SK-N-MC (cell line): ENCODE measurements around the gene PPM1B.
"Not testable (repeated sequence)": the region's sequence is repeated elsewhere in the genome, so short reads cannot be mapped to it uniquely, and the experiment has no call there.

ENCODE experiments used
- DNase-seq: peaks from one replicate; pipeline ENCODE4 v3.0.0-alpha.2; 2011; ENCODE audit warnings: low read depth, low spot score
- H3K27ac ChIP-seq: fragments of 200-600 bp; sonication (generic); 2 replicates; pipeline ENCODE4 v1.5.1; 2016; ENCODE audit warnings: mixed run types
- H3K36me3 ChIP-seq: fragments of 200-600 bp; sonication (generic); 2 replicates; pipeline ENCODE4 v1.6.1; 2017; ENCODE audit warnings: antibody characterized with exemption, low read length, mixed read lengths; ENCODE audit not compliant: insufficient read depth
- H3K4me3 ChIP-seq: fragments of 200-600 bp; sonication (generic); 2 replicates; pipeline ENCODE4 v1.5.1; 2016
- H3K9ac ChIP-seq: fragments of 200-600 bp; sonication (generic); 2 replicates; pipeline ENCODE4 v1.8.0; 2017; ENCODE audit warnings: mixed run types, mixed read lengths; ENCODE audit not compliant: insufficient read length
- H3K9me3 ChIP-seq: fragments of 200-600 bp; sonication (generic); 2 replicates; pipeline ENCODE4 v1.6.1; 2017; ENCODE audit warnings: low read depth, mild to moderate bottlenecking, antibody characterized with exemption, low read length, moderate library complexity, mixed read lengths
- EZH2 ChIP-seq: fragments of 200-600 bp; sonication (generic); IDR thresholded peaks from one replicate; pipeline ENCODE4 v1.6.1; 2017; ENCODE audit warnings: antibody characterized with exemption
- FOXP2 ChIP-seq: optimal IDR thresholded peaks from 2 replicates; pipeline ENCODE3; 2011; ENCODE audit warnings: mild to moderate bottlenecking, moderate library complexity; ENCODE audit not compliant: insufficient read depth; ENCODE audit errors: extremely low read length, control extremely low read depth
- POLR2AphosphoS5 ChIP-seq: IDR thresholded peaks from 2 replicates; pipeline ENCODE4 v1.6.1; 2012; ENCODE audit warnings: mild to moderate bottlenecking, low read depth, low read length, borderline replicate concordance

Gene PPM1B

DNA sequence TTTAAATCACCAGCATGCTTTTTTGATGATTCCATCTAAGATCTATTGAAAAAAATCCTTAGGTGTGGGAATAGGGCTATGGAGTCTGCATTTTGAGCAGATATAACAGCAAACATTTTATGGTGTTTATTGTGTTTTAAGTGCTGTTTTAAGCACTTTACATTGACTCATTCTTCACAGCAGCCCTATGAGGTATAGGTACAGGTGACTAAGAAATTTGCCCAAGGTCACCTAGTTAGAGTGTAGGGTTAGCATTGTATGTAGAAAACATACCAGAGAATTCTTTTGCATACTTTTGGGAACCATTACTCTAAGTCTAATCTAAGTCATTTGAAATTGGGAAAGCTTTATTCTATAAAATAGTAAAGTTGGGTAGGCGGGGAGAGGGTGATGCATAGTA lies 31.3 kb downstream of the PPM1B start:
- Histone ChIP-seq H3K9me3 (no peaks in the 10 kb centered on the region), H3K9ac (no peak overlapping the region), H3K4me3 (no peak overlapping the region), H3K36me3 (0 out of 2 replicates have a peak, but pooled peaks cover 4% of the 10 kb centered on the region), H3K27ac (no peak overlapping the region)
- DNase-seq: no peak
- no peak for TF ChIP-seq POLR2AphosphoS5
- no peak for TF ChIP-seq FOXP2
- TF ChIP-seq EZH2: no peak

DNA sequence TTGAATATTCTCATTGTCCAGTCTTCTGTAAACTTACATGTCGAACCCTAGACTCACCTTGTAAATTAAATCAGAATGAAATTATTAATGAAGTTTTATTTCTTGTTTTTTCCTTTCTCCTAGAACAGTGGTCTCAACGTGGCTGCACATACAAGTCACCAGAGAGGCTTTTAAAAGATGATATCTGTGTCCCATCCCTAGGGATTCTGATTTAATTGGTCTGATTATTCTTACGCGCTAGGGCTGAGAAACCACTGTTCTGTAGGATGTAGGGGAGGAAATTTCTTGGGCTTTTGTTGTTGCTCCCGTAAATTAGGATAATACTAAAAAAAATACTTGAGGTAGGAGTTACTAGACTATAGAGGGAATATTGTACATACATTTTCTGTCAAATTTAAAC lies 32.1 kb downstream of the PPM1B start:
- Histone ChIP-seq H3K27ac (no peak overlapping the region), H3K9ac (no peak overlapping the region), H3K9me3 (no peaks in the 10 kb centered on the region), H3K36me3 (0 out of 2 replicates have a peak, but pooled peaks cover 4% of the 10 kb centered on the region), H3K4me3 (no peak overlapping the region)
- TF ChIP-seq FOXP2: no peak
- TF ChIP-seq EZH2: no peak
- no peak for TF ChIP-seq POLR2AphosphoS5
- no peak for DNase-seq

DNA sequence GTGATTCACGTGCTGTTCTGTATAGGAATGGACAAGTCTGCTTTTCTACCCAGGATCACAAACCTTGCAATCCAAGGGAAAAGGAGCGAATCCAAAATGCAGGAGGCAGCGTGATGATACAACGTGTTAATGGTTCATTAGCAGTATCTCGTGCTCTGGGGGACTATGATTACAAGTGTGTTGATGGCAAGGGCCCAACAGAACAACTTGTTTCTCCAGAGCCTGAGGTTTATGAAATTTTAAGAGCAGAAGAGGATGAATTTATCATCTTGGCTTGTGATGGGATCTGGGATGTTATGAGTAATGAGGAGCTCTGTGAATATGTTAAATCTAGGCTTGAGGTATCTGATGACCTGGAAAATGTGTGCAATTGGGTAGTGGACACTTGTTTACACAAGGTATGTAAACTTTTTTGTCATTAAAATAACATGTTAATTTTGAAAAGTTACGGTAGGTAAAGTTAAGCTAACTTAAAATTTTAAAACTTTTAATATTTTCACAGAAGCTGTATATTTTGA lies 33.0 kb downstream of the PPM1B start:
- DNase-seq: no peak
- no peak for TF ChIP-seq EZH2
- no peak for TF ChIP-seq POLR2AphosphoS5
- TF ChIP-seq FOXP2: no peak
- H3K4me3 ChIP-seq: no peak overlapping the region
- H3K36me3 ChIP-seq: 0 out of 2 replicates have a peak, but pooled peaks cover 4% of the 10 kb centered on the region
- H3K27ac ChIP-seq: no peak overlapping the region
- H3K9me3 ChIP-seq: no peaks in the 10 kb centered on the region
- no peak overlapping the region for H3K9ac ChIP-seq

DNA sequence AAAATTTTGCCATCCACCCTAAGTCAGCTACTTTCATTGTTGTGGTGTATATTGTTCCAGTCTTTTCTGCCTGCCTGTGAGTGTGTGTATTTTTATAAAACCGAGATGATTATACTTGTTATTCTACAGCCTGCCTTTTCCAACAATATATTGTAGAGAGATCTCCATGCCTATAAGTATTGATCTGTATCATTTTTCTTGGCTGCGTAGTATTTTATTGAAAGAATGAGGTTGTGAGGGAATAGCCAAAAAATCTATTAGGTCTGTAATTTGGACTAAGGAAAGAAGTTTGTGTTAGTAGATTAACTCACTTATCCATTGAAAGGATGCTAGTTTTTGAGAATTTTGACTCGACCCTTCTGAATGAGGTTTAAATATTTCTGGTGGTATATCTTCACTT lies 34.9 kb downstream of the PPM1B start:
- Histone ChIP-seq H3K36me3 (peaks cover 8% of the 10 kb centered on the region; the same call in 1 of the 2 replicates), H3K9me3 (no peaks in the 10 kb centered on the region), H3K9ac (no peak overlapping the region), H3K4me3 (no peak overlapping the region), H3K27ac (no peak overlapping the region)
- no peak for DNase-seq
- TF ChIP-seq POLR2AphosphoS5 (no peak), FOXP2 (no peak), EZH2 (no peak)

DNA sequence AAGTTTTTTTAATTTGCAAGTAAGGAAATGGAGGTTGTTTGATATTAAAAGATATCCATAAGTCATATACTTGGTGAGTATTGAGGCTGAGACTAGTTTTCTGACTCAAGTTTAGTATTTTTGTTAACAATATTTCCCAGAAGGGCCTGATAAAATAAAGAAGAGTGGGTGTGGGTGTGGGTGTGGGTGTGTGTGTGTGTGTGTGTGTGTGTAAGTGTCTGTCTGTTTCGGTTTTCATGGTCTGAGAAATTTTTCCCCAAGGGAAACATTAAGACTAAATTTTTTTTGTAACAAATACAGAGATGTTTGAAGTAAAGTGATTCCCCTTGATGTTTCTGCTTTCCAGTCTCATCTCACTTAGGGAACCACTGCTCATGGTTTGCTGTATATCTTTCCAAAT lies 36.5 kb downstream of the PPM1B start:
- TF ChIP-seq FOXP2: no peak
- no peak for TF ChIP-seq POLR2AphosphoS5
- TF ChIP-seq EZH2: no peak
- no peak for DNase-seq

DNA sequence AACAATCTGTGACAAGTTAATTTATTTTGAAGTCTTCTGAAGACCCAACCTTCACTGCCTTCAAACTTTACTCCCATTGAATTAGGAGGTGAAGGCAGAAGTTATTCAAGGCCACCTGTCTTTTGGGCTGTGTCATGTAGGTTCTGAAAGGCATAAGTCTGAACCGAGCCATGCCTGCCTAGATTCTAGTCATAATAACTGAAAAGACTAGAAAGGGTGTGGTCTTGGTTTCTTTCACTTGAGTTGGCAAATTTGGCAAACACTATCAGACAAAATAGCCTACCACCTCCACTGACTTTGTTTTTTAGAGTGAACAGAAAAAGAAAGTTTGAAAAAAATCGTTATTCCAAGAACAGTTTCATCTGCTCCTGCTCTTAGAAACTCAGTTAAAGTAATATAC lies 38.4 kb downstream of the PPM1B start:
- Histone ChIP-seq H3K36me3 (peaks cover 23% of the 10 kb centered on the region), H3K9me3 (no peaks in the 10 kb centered on the region), H3K27ac (no peak overlapping the region), H3K9ac (no peak overlapping the region), H3K4me3 (no peak overlapping the region)
- no peak for DNase-seq
- TF ChIP-seq EZH2 (no peak), FOXP2 (no peak), POLR2AphosphoS5 (no peak)

More for the DNA sequence above, 36.5 kb downstream of the PPM1B start:
- Histone ChIP-seq H3K9ac (no peak overlapping the region), H3K27ac (no peak overlapping the region), H3K9me3 (no peaks in the 10 kb centered on the region), H3K36me3 (peaks cover 19% of the 10 kb centered on the region; the same call in 1 of the 2 replicates), H3K4me3 (no peak overlapping the region)

DNA sequence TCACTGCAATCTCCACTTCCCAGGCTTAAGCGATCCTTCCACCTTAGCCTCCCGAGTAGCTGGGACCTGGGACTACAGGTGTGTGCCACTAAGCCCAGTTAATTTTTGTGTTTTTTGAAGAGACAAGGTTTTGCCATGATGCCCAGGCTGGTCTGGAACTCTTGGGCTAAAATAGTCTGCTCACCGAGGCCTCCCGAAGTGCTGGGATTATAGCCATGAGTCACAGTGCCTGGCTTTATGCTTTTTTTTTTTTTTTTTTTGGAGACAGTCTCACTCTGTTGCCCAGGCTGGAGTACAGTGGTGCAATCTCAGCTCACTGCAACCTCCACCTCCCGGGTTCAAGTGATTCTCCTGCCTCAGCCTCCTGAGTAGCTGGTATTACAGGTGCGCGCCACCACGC lies 39.0 kb downstream of the PPM1B start:
- not testable (repeated sequence) for DNase-seq, H3K4me3 ChIP-seq, H3K27ac ChIP-seq, H3K9me3 ChIP-seq, H3K9ac ChIP-seq
- peaks cover 25% of the 10 kb centered on the region for H3K36me3 ChIP-seq

DNA sequence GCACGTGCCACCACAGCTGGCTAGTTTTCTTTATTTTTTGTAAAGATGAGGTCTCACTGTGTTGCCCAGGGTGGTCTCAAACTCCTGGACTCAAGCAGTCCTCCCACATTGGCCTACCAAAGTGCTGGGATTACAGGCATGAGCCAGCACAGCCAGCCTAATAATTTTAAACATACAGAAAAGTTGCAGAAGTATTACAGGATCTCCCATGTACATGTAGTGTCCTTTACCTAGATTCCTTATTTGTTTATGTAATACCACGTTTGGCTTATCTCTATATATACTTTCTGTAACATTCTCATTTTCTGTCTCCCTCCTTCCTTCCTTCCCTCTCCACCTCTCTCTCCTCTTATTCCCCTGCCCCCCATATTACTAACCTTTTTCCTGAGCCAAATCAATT lies 41.7 kb downstream of the PPM1B start:
- H3K27ac ChIP-seq: no peak overlapping the region
- H3K4me3 ChIP-seq: no peak overlapping the region
- DNase-seq: no peak
- H3K9ac ChIP-seq: no peak overlapping the region
- TF ChIP-seq POLR2AphosphoS5: no peak
- TF ChIP-seq FOXP2: no peak
- no peak for TF ChIP-seq EZH2
- H3K36me3 ChIP-seq: peaks cover 25% of the 10 kb centered on the region
- no peaks in the 10 kb centered on the region for H3K9me3 ChIP-seq

DNA sequence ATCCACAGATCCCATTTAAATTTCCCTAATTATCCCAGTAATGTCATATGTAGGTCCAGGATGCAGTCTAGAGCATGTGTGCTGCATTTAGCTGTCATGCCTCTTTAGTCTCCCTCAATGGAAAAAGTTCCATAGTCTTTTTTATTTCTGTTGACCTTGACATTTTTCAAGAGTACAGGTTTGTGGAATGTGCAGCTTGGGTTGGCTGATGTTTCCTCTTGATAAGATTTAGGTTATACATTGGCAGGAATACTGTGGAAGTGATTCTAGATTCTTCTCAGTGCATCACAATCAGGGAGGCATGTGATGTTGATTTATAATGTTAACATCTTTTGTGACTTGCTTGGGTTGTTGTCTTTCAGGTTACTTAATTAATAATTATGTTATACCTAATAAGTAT lies 42.5 kb downstream of the PPM1B start:
- DNase-seq: no peak
- Histone ChIP-seq H3K9me3 (no peaks in the 10 kb centered on the region), H3K36me3 (peaks cover 25% of the 10 kb centered on the region), H3K9ac (no peak overlapping the region), H3K4me3 (no peak overlapping the region), H3K27ac (no peak overlapping the region)
- no peak for TF ChIP-seq FOXP2
- no peak for TF ChIP-seq EZH2

DNA sequence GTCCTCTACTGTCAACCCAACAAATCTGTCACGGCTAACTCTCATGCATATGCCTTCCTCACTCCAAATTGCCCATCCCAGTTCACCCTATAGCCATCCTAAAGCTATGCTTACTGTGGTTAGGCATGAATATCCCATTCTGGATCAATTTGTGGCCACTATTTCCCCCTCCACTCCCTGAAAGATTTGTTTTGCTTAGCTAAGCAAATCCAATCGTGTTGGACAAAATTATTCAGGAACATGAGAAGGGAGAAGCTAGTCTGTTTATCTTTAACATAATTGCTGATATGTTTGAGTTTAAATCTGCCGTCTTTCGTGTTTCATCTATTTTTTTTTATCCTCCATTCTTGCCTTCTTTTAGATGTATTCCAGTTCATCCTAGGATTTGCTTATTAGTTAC lies 43.6 kb downstream of the PPM1B start:
- no peak overlapping the region for H3K4me3 ChIP-seq
- TF ChIP-seq POLR2AphosphoS5 (no peak), FOXP2 (no peak), EZH2 (no peak)
- H3K9me3 ChIP-seq: no peaks in the 10 kb centered on the region
- peaks cover 21% of the 10 kb centered on the region for H3K36me3 ChIP-seq
- no peak overlapping the region for H3K9ac ChIP-seq
- no peak overlapping the region for H3K27ac ChIP-seq
- no peak for DNase-seq
